Nucleus accumbens (tissue), 56 donors: ENCODE measurements around the gene FRYL.
"Not testable (repeated sequence)": the region's sequence is repeated elsewhere in the genome, so short reads cannot be mapped to it uniquely, and the experiment has no call there.

Experiments used
- DNase-seq, 56 donors: peaks; one replicate each; lab custom pipeline; 2025; lab: John Stamatoyannopoulos, UW

Gene FRYL

DNA sequence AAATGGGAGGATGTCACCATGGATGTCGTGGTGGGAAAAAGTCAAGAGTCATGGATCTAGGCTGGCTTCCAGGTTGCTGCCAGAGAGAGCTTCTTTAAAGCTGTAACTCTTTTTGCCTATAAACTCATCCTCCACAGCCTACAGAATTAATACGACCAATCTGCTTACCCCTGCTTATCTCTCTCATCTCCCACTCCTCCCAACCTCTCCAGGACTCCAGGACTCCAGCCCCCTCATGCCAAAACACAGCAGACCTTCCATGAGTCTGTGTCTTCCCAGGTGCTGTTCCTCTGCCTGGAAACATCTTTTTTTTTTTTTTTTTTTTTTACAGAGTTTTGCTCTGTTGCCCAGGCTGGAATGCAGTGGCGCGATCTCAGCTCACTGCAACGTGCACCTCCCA, 312.2 kb downstream of the FRYL start:
- DNase-seq: no peak

DNA sequence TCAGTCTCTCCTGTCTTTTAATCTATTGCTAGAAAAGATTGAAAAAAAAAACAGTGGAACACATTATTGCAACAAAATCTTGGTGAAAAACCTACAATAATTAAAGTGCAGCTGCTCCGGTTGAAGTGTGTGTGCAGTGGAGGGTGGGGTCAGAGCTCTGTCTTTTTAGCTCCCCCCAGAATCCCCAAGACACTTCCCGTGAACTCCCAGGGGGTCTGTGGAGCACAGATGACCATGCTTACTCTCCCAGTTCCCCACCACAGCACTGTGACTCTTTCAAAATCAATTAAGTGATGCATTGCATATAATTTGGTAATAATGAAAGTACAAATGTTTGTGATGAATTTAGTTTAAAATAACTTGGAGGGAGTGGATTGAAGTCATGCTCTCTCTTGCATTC, 312.6 kb downstream of the FRYL start:
- DNase-seq: no peak

DNA sequence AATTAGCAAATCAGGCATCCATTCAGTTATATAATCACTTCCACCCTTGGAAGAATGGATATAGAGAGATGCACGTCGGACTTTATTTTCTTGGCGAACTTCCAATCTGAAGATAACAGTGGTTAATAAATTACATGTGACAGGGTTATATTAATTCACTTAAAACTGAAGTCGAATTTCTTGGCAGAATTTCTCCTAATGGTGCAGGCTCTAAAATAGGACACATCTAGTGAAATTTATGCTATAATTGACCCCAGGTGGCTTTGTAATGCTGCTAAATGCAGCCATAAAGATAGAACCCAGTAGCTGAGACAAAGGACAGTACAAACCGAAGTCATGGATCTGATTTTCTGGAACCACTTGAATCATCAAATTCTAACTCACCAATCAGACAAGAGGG, 317.7 kb downstream of the FRYL start:
- DNase-seq: no peak

DNA sequence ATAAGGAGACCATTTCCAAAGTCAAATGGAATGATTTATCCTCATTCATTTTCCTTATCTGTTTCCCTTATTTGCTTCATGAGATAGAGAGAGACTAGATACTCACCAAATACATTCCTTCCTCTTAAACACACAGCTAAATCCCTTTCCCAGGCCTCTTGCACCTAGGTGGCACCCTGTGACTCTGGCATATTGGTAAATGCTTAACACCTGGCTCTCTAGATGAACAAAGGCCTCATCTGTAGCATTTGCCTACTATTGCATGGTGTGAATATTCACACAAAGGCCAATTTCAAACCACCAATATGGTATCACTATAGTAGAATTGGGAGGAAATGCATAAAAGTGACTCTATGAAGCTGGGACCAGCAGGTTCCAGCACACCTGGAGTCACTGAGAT, 319.1 kb downstream of the FRYL start:
- no peak for DNase-seq

DNA sequence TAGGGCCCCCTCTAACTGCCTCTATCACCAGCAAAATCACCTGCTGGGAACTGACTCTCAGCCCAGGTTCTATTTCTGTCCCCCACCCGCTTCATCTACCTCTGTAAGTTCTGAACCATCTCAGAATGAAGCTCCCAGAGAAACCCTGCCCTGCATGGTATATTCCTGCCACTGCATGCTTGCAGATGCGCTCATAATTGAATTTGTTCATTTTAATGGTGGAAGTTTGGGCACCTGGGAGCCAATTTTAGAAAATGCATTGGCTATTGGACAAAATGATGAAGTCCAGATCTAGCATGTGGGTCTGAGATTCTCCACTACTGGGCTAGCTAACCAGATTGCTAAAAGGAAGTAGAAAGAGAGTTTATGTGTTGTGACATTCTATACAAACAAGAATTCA, 325.5 kb downstream of the FRYL start:
- no peak for DNase-seq

DNA sequence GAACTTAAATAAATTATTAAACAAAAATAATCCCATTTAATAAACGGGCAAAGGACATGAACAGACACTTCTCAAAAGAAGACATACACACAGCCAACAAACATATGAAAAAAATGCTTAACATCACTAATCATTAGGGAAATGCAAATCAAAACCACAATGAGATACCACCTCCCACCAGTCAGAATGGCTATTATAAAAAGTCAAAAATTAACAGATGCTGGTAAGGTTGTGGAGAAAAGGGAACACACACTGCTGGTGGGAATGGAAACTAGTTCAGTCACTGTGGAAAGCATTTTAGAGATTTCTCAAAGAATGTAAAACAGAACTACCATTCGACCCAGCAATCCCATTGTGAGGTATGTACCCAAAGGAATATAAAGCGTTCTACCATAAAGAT, 328.4 kb downstream of the FRYL start:
- DNase-seq: not testable (repeated sequence)

DNA sequence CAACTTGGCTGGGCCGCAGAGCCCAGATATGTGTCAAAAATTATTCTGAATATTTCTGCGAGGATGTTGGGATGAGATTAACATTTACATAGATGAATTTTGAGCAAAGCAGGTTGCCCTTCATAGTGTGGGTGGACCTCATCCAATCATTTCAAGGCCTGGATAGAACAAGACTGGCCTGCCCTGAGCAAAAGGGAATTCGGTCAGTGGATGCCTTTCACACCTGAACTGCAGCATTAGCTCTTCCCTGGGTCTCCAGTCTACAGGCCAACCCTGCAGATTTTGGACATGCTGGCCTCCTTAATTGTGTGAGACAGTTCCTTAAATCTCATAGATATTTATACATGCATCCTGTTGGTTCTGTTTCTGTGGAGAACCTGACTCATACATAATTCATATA, 329.3 kb downstream of the FRYL start:
- DNase-seq: no peak

DNA sequence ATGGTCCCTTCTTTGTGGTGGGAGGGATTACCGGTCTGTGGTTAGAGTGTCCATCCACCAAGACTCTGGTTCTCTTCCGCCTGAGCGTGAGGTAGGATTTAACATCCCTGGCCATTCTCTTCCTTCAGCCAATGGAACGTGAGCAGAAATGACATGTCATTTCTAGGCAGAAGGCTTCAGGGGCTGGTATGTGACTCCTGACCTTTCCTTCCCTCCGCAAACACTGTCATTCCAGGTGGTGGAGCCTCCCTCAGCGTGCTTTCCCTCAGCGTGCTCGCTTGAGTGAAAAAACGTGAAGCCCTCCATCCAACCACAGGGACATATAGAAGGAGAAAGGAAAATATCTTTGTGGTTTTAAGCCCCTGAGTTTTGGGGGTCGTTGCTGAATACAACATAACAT, 330.9 kb downstream of the FRYL start:
- DNase-seq: no peak
